ENCODE data around the gene MAD1L1.

Gene MAD1L1

DNA sequence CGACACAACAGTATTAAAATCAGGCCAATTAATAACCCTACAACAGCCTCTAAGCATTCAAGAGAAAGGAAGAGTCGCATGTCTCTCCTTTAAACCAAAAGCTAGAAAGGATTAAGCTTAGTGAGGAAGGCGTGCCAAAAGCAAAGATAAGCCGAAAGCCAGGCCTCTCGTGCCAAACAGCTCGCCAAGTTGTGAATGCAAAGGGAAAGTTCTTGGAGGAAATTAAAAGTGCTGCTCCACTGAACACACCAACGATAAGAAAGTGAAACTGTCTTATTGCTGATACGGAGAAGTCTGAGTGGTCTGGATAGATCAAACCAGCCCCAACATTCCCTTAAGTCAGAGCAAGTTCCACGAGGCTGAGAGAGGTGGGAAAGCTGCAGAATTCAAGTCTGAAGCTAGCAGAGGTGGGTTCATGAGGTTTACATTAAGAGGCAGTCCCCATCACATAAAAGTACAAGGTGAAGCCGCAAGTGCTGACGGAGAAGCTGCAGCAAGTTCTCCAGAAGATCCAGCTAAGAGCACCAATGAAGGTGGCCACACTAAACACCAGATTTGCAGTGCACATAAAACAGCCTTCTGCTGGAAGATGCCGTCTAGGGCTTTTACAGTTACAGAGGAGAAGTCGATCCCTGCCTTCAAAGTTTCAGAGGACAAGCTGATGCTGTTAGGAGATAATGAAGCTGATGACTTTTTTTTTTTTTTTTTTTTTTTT is 194.8 kb downstream of the MAD1L1 start:
- TF ChIP-seq PATZ1 (CRISPR knock-in tag; IDR thresholded peaks at IDR 0.05; ENCODE audit: borderline replicate concordance) (no peak), ZNF70 (CRISPR knock-in tag; IDR thresholded peaks at IDR 0.05) (no peak), CSDC2 (CRISPR knock-in tag; IDR thresholded peaks at IDR 0.05) (no peak), ISL1 (CRISPR knock-in tag; IDR thresholded peaks at IDR 0.05) (no peak), GLIS3 (CRISPR knock-in tag; IDR thresholded peaks at IDR 0.05) (no peak), ARNTL (CRISPR knock-in tag; IDR thresholded peaks at IDR 0.05; ENCODE audit: borderline replicate concordance, low read depth) (no peak), TOX (CRISPR knock-in tag; IDR thresholded peaks at IDR 0.05; ENCODE audit: borderline replicate concordance) (no peak), ZFP3 (CRISPR knock-in tag; IDR thresholded peaks at IDR 0.05) (no peak), CSRNP3 (CRISPR knock-in tag; IDR thresholded peaks at IDR 0.05) (no peak), ESRRG (CRISPR knock-in tag; IDR thresholded peaks at IDR 0.05) (no peak), TCF4 (CRISPR knock-in tag; IDR thresholded peaks at IDR 0.05; ENCODE audit: borderline replicate concordance) (no peak), BACH2 (CRISPR knock-in tag; IDR thresholded peaks at IDR 0.05; ENCODE audit: borderline replicate concordance) (no peak), PPARA (CRISPR knock-in tag; IDR thresholded peaks at IDR 0.05; ENCODE audit: borderline replicate concordance) (no peak), SNAI2 (CRISPR knock-in tag; IDR thresholded peaks at IDR 0.05) (no peak), ZFP30 (CRISPR knock-in tag; IDR thresholded peaks at IDR 0.05) (no peak), ZC3H10 (CRISPR knock-in tag; IDR thresholded peaks at IDR 0.05) (no peak), RARB (CRISPR knock-in tag; IDR thresholded peaks at IDR 0.05) (no peak), ZNF565 (CRISPR knock-in tag; conservative IDR thresholded peaks at IDR 0.05; ENCODE audit: low read depth) (no peak), OSR1 (CRISPR knock-in tag; IDR thresholded peaks at IDR 0.05) (no peak)
- TF ChIP-seq, protein P1, sequence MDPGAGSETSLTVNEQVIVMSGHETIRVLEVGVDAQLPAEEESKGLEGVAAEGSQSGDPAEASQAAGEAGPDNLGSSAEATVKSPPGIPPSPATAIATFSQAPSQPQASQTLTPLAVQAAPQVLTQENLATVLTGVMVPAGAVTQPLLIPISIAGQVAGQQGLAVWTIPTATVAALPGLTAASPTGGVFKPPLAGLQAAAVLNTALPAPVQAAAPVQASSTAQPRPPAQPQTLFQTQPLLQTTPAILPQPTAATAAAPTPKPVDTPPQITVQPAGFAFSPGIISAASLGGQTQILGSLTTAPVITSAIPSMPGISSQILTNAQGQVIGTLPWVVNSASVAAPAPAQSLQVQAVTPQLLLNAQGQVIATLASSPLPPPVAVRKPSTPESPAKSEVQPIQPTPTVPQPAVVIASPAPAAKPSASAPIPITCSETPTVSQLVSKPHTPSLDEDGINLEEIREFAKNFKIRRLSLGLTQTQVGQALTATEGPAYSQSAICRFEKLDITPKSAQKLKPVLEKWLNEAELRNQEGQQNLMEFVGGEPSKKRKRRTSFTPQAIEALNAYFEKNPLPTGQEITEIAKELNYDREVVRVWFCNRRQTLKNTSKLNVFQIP (CRISPR knock-in tag; IDR thresholded peaks at IDR 0.05; ENCODE audit: borderline replicate concordance, low read depth) = no peak
- ATAC-seq = no peak

DNA sequence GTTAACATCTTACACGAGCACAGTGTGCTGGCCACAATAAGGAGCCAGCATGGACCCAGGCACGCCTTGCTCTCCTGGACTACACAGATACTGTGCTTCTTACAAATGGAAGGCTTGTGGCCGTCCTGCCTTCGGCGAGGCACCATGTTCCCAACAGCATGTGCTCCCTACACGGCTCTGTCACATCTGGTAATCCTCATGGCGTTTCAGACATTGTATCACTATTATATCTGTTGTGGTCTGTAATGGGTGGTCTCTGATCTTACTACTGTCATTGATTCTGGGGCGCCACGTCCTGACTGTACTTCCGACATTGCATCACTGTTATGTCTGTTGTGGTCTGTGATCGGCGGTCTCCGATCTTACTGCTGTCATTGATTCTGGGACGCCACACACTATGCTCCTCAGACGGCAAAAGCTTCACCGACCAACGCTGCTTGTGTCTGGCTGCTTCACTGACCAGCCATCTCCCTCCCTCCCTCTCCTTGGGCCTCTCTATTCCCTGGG is 195.4 kb downstream of the MAD1L1 start:
- no peak for TF ChIP-seq ZNF8 (CRISPR knock-in tag; IDR thresholded peaks at IDR 0.05)
- no peak for TF ChIP-seq SNAI2 (CRISPR knock-in tag; IDR thresholded peaks at IDR 0.05)
- no peak for TF ChIP-seq ARNTL (CRISPR knock-in tag; IDR thresholded peaks at IDR 0.05; ENCODE audit: borderline replicate concordance, low read depth)
- no peak for TF ChIP-seq ZNF565 (CRISPR knock-in tag; conservative IDR thresholded peaks at IDR 0.05; ENCODE audit: low read depth)
- no peak for TF ChIP-seq ESRRG (CRISPR knock-in tag; IDR thresholded peaks at IDR 0.05)
- TF ChIP-seq GLIS3 (CRISPR knock-in tag; IDR thresholded peaks at IDR 0.05) = no peak
- no peak for TF ChIP-seq CSDC2 (CRISPR knock-in tag; IDR thresholded peaks at IDR 0.05)
- no peak for TF ChIP-seq ZFP30 (CRISPR knock-in tag; IDR thresholded peaks at IDR 0.05)
- no peak for TF ChIP-seq ZFP3 (CRISPR knock-in tag; IDR thresholded peaks at IDR 0.05)
- TF ChIP-seq PPARA (CRISPR knock-in tag; IDR thresholded peaks at IDR 0.05; ENCODE audit: borderline replicate concordance) = no peak
- TF ChIP-seq ISL1 (CRISPR knock-in tag; IDR thresholded peaks at IDR 0.05) = no peak
- TF ChIP-seq, protein P1 (CRISPR knock-in tag; IDR thresholded peaks at IDR 0.05; ENCODE audit: borderline replicate concordance, low read depth) = no peak
- TF ChIP-seq TOX (CRISPR knock-in tag; IDR thresholded peaks at IDR 0.05; ENCODE audit: borderline replicate concordance) = no peak
- TF ChIP-seq ZNF70 (CRISPR knock-in tag; IDR thresholded peaks at IDR 0.05) = no peak
- TF ChIP-seq TSHZ2 (CRISPR knock-in tag; IDR thresholded peaks at IDR 0.05) = no peak
- TF ChIP-seq RARB (CRISPR knock-in tag; IDR thresholded peaks at IDR 0.05) = no peak
- TF ChIP-seq OSR1 (CRISPR knock-in tag; IDR thresholded peaks at IDR 0.05) = no peak
- no peak for TF ChIP-seq PATZ1 (CRISPR knock-in tag; IDR thresholded peaks at IDR 0.05; ENCODE audit: borderline replicate concordance)
- no peak for ATAC-seq

Measured in SK-N-SH treated with all-trans-retinoic acid at 6 μM for 48 hours (cell line).